Activated CD4-positive, alpha-beta T cell treated with anti-CD3 and anti-CD28 coated beads, Interleukin-2, amount 50 U/mL, for 24 hours (primary cell): ENCODE data around the gene FASTKD2.
"Not testable (repeated sequence)": the region's sequence is repeated elsewhere in the genome, so short reads cannot be mapped to it uniquely, and the experiment has no call there.

Experiments used
- DNase-seq, 2 donors: peaks; one replicate each; pipeline ENCODE4 v3.0.0-alpha.2; 2020; ENCODE audit warnings: low read depth in 1 of 2, low spot score in 1 of 2

Gene FASTKD2

DNA sequence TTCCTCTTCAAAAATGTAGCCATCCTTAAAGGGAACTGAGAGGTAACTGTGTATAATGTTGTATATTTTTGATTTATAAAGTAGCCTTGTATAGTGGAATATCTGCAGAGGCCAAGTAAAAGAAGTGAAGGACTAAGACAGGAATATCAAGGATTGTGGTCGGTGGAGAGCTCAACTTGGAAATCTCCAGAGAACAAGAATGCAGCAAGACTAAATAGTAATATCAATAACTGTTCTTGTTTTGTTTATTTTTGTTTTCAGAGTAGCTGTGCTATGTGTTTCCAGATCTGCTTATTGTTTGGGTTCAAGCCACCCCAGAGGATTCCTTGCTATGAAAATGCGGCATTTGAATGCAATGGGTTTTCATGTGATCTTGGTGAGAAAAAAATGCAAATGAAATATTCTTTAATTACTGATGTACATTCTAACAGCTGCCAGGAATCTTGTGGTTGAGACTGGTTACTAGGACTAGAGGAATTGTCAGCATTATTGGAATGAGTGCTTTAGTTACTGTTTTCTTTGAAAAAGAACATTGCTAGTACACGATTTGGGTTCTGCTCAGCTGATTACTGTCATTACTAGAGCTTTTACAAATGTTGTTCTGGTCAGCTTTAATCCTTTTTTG is 25.0 kb downstream of the FASTKD2 start:
- no peak for DNase-seq

GRCh38 chr2:206792645-206793044 is 27.2 kb downstream of the FASTKD2 start:
- no peak for DNase-seq

GRCh38 chr2:206797376-206797775 is 32.0 kb downstream of the FASTKD2 start:
- DNase-seq, result no peak

- DNase-seq, result no peak
Observed at GRCh38 chr2:206798000-206798399, 32.6 kb downstream of the FASTKD2 start.

DNA sequence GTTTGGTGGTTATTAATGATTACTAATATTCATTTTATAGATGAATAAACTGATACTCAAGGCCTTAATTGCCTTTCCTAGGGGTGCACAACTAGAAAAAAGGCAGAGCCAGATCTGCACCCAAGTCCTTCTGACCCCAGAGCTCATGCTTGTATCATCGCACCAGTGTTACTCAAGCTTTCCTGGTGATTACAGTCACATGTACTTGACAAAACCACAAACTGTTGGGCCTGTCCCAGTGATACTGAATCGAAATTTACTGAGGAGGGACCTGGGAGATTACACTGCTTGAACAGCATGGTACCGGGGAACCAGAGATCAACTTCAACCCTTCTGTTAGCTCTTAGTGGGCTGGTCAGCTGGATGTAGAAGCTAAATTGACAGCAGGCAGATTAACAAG is 33.7 kb downstream of the FASTKD2 start:
- DNase-seq, result no peak

DNA sequence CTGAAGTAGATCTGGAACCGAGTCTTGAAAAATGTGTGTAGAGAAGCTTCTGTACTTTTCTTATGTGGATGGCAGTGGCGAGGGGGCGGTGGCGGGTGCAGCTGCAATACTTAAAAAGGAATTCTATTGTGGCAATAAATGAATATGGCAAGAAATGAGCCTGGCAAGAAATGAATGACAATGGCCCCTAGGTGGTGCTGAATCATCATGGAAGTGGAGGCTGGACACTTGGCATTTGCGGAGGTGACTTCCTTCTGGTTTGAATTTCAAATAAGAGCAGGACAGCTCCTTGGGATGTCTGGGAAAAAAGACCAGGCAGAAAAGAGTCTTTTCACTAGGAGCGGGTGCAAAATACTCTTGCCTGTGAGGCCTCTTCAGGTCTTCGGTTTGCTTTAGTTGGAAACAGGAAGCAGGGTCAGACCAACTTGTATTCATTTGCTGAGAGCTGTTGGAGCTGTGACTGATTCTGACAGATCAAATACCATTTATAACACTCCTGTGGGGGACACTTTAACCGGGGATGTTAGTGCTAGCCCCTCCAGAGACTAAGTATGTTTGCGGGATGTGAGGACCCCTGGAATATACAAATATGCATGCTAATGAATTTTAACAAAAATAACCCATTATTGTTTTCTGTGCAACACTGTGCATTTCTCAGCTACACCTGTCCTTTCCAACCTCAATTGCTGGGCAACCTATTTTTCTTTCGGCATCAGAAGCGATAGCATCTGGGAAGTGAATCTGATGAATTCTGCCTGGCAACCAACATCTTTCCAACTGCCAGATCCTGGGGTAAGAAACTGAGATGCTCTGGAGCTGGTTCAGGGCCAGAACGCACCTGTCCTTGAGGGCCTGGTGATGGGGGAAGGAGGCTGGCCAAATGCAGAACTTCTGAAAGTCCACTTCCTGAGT is 35.4 kb downstream of the FASTKD2 start:
- DNase-seq, result peak in 1 of 2 donors; percentile 22

DNA sequence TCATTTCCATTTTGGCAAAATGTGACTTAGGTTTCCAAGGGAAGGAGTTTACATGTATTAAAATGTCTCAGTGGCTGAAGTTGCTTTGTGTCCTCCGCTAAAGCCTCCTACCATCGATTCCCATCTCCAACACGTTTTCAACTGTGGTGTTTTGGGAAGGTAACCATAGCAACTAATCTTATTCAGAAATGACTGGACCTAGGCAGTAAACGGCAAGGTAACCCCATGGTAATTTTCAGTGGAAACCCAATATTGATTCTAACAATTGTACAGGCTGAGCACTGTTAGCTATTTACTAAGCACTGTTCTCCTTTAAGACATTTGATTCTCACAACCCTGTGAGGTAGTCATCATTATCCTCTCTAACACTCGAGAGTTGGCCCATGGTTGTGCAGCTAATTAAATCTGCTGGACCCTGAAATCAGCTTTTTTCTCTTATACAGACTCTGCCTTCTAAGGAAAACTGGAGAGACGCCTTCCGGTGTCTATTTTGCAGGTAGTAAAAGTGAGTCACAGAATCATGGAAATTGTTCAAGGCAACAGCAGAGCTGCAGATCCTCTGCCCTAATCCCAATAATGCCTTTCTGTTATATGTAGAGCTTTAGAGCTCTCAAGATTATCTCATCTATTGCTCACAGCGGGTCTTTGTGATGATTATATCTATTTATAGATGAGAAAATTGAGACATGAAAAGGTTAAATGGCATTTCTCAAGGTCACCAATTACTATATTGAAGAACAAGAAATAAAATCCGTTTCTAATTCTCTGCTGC is 36.2 kb downstream of the FASTKD2 start:
- DNase-seq, result no peak

GRCh38 chr2:206802654-206803514 is 37.5 kb downstream of the FASTKD2 start:
- no peak for DNase-seq

- DNase-seq, result no peak
Observed at GRCh38 chr2:206804326-206804725, 38.9 kb downstream of the FASTKD2 start.

DNA sequence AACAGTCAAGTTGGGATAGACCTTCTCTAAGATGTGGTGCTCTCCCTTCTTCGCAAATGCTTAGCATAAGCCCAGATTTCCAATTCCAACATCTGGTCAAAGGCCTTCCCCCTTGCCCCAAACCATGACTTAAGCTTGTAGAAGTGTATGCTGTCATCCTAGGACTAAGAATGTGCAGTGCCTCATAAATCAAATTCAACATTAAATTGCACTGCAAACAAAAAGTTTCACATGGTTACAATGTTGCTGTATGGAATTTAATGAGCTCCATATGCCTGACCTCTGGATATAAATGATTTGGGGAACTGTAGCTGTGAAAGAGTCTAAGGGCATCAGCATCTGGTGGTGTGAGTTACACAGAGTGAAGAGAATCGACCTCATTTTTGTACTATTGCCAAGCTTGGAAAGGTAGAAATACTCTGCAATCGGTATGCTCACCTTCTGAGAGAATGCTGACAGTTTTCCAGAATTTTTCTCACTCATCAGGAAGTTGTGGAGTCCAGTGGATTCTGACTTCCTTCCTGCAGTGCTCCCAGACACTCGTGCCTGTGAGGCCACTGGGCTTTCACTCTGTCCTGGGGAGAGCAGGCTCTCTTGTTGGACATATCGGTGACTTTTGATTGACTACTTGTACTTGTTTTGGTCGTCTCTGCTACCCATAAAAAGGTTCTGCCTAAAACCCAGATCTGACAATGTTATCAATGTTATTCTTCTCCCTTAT is 40.6 kb downstream of the FASTKD2 start:
- no peak for DNase-seq

DNA sequence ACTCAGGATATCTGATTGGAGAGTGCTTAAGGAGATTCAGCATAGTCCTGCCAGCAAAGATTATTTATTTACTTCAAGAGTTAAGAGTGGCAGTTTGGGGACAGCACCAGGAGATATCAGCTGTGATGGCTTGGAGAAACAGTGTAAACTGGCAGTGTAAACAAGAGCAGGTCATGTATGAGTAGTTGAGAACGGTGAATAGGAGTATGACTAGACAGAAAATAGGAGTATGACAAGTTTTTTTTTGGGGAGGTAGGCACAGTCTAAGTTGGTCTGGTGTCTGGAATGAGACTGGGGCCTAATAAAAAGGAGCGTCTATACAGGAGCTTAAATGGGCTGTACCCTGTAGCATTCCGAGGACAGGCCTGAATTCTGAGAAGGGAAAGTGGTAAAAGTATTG is 42.2 kb downstream of the FASTKD2 start:
- not testable (repeated sequence) for DNase-seq

DNA sequence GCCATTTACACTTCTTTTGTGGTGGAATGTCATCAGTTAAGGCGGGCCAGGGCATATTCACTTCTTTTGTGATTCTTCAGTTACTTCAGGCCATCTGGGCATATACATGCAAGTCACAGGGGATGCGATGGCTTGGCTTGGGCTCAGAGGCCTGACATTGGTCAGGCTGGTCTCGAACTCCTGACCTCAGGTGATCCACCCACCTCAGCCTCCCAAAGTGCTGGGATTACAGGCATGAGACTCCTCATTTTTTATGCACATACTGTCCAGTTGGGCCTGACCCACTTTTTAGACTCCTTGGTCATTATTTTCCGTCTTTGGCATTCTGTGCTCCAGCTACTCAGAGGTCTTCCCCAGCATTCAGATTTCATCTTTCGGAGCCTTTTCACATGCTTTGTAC is 47.1 kb downstream of the FASTKD2 start:
- not testable (repeated sequence) for DNase-seq

DNA sequence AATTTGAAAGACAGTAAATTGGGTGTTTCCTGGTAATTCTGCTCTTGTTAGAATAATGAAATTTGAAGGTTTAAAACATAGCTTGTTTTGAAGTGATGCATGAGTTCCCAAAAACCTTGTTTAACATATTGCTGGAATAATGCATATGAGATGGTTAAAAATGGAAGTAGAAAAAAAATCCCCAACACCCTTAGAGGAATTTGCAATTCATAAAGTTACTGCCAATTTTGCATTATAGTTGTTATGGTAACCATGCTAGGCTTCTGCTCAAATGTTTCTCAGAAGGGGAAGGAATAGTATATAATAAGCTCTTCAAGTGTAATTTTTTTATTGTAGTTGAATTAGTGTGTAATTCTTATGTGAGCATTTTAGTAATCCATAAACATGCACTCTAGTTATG is 49.1 kb downstream of the FASTKD2 start:
- no peak for DNase-seq

GRCh38 chr2:206820807-206821206 is 55.4 kb downstream of the FASTKD2 start:
- no peak for DNase-seq

DNA sequence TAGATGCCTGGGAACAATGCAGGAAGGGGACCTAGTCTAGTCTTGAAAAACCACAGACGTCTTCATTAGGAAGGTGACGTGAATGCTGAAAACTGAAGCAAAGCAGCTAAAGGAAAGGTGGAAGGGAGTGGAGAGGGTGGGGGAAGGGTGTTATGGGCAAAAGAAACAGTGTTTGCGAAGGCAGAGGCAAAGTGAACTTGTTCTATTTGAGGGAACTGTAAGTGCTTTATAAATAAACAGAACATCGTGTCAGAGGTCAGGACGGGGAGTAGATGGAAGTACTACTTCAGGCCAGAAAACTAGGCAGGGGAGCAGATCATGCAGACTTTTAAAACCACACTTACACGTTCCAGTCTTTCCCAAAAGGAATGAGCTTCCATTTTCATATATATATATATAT is 57.8 kb downstream of the FASTKD2 start:
- no peak for DNase-seq

GRCh38 chr2:206824087-206824618 is 58.7 kb downstream of the FASTKD2 start:
- DNase-seq, result no peak

GRCh38 chr2:206824993-206825392 is 59.6 kb downstream of the FASTKD2 start:
- DNase-seq, result no peak

DNA sequence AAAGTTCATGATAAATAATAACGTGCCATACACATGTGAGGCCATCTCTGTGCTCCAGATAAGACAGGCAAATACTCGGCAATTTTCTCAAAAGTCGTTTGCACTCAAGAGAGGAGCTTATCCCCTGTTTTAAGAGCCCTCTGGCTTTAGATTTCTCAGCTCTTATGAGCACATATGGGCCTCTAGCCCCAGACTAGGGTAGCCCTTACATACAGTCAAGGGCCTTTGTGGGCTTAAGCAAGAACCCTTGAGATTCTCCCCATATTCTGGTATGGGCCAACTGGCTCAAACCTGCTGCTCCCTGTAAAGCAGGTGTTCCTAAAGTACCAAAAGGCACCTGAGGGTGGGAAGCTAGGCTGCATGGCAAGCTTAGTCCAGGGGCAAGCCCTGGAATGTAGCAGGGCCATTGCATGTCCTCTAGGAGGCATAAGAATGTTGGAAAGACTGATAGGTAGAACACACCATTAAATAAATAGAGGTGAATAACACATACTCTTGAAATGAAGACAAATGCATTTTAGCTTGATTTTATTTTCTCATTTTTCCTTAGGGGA is 66.1 kb downstream of the FASTKD2 start:
- DNase-seq, result no peak

DNA sequence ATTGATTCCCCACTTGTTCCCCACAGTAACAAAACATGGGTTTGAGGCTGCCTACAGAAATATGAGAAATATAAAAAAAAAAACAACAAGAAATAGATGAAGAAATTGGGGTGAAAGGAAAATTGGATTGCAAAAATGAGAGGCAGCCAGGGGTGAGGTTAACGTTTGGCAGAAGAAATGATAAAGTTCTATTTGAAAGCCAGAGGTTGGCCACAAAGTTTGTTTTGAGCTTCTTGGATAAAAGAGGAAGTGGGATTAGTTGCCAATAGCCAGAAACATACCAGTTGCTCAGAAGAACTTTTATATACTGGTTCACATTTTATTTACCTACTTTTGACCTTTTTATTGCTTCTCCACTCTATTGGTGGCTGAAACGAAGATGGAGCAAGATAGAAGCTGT is 67.5 kb downstream of the FASTKD2 start:
- DNase-seq, result no peak

DNA sequence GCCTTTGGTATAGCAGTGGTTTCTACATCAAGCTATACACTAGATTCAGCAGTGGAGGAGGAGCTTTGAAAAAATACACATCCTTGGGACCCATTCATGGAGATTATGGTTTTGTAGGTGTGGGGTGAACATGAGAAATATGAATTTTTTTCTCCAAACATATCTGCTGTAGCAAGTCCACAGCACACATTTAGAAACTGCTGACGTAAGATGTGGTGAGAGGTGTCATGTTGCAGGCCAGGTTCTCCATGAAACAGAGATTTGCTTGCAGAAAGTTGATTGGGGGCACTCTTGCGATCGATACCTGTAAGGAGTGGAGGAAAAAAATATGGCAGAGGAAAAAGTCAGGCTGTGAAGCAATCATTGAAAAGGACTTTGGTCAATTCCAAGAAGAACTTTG is 67.9 kb downstream of the FASTKD2 start:
- no peak for DNase-seq
